ENCODE measurements around the gene NUP205. TPM values are rescaled to one million over a fixed set of nuclear protein-coding genes. Genes with fewer than 3 reads are reported as not detected.
"Not testable (repeated sequence)": the region's sequence is repeated elsewhere in the genome, so short reads cannot be mapped to it uniquely, and the experiment has no call there.

NUP205 gene
- total and polyA plus RNA-seq, 4 donors: 39.7 to 51.5 (median 44.8) TPM

GRCh38 chr7:135600226-135600625 lies 42.5 kb downstream of the NUP205 start:
- H3K27me3 ChIP-seq (ENCODE audit: control insufficient read depth, insufficient read depth, low read length): no peaks in the 10 kb centered on the region
- H3K4me1 ChIP-seq (ENCODE audit: control insufficient read depth, insufficient read depth, low read length): no peaks in the 10 kb centered on the region
- H3K9me3 ChIP-seq (ENCODE audit: control insufficient read depth, insufficient read depth, low read length): no peaks in the 10 kb centered on the region
- no peak overlapping the region for H3K27ac ChIP-seq (ENCODE audit: low read depth, low read length)
- H3K4me3 ChIP-seq (ENCODE audit: low read depth, low read length): no peak overlapping the region
- 96% methylated on average over 2 of the region's 2 CpGs for WGBS (ENCODE audit: insufficient coverage)
- no peak for DNase-seq (ENCODE audit: low read depth in 4 of 6, low spot score in 6 of 6)
- peaks cover 12% of the 10 kb centered on the region for H3K36me3 ChIP-seq (ENCODE audit: control insufficient read depth, insufficient read depth, low read length)

DNA sequence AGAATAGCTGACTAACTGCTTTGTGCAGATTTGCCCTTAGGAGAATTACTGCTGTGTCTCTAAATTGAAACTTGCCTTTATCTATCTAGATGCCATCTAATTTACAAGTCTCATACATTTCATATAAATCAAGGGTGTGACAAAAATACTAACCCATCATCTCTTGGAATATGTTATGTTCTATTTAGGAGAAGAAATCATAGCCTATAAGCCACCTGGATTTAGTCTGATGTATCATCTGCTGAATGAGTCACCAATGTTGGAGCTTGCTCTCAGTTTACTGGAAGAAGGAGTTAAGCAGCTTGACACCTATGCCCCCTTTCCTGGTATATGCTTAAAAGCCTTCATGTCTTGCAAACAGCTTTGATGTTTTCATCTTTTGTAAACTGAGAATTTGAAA lies 43.5 kb downstream of the NUP205 start:
- Histone ChIP-seq H3K27me3 (ENCODE audit: control insufficient read depth, insufficient read depth, low read length) (no peaks in the 10 kb centered on the region), H3K27ac (ENCODE audit: low read depth, low read length) (no peak overlapping the region), H3K4me3 (ENCODE audit: low read depth, low read length) (no peak overlapping the region), H3K36me3 (ENCODE audit: control insufficient read depth, insufficient read depth, low read length) (peaks cover 11% of the 10 kb centered on the region), H3K9me3 (ENCODE audit: control insufficient read depth, insufficient read depth, low read length) (no peaks in the 10 kb centered on the region), H3K4me1 (ENCODE audit: control insufficient read depth, insufficient read depth, low read length) (no peaks in the 10 kb centered on the region)
- peak in 1 of 6 donors; percentile 28 for DNase-seq (ENCODE audit: low read depth in 4 of 6, low spot score in 6 of 6)

GRCh38 chr7:135602304-135602703 lies 44.6 kb downstream of the NUP205 start:
- no peaks in the 10 kb centered on the region for H3K27me3 ChIP-seq (ENCODE audit: control insufficient read depth, insufficient read depth, low read length)
- H3K27ac ChIP-seq (ENCODE audit: low read depth, low read length): no peak overlapping the region
- peaks cover 14% of the 10 kb centered on the region for H3K36me3 ChIP-seq (ENCODE audit: control insufficient read depth, insufficient read depth, low read length)
- no peaks in the 10 kb centered on the region for H3K4me1 ChIP-seq (ENCODE audit: control insufficient read depth, insufficient read depth, low read length)
- no peak for DNase-seq (ENCODE audit: low read depth in 4 of 6, low spot score in 6 of 6)
- WGBS (ENCODE audit: insufficient coverage): 86% methylated on average over 1 of the region's 1 CpG
- H3K9me3 ChIP-seq (ENCODE audit: control insufficient read depth, insufficient read depth, low read length): no peaks in the 10 kb centered on the region
- no peak overlapping the region for H3K4me3 ChIP-seq (ENCODE audit: low read depth, low read length)

- Histone ChIP-seq H3K27ac (ENCODE audit: low read depth, low read length) (no peak overlapping the region), H3K27me3 (ENCODE audit: control insufficient read depth, insufficient read depth, low read length) (no peaks in the 10 kb centered on the region), H3K9me3 (ENCODE audit: control insufficient read depth, insufficient read depth, low read length) (no peaks in the 10 kb centered on the region), H3K4me1 (ENCODE audit: control insufficient read depth, insufficient read depth, low read length) (no peaks in the 10 kb centered on the region), H3K4me3 (ENCODE audit: low read depth, low read length) (no peak overlapping the region), H3K36me3 (ENCODE audit: control insufficient read depth, insufficient read depth, low read length) (peaks cover 22% of the 10 kb centered on the region)
- no CpG with 5 or more reads among the region's 1 CpG for WGBS (ENCODE audit: insufficient coverage)
- no peak for DNase-seq (ENCODE audit: low read depth in 4 of 6, low spot score in 6 of 6)
Observed at GRCh38 chr7:135616136-135616535, 58.4 kb downstream of the NUP205 start.

- DNase-seq (ENCODE audit: low read depth in 4 of 6, low spot score in 6 of 6): no peak
- no peak overlapping the region for H3K4me3 ChIP-seq (ENCODE audit: low read depth, low read length)
- no peaks in the 10 kb centered on the region for H3K9me3 ChIP-seq (ENCODE audit: control insufficient read depth, insufficient read depth, low read length)
- 82% methylated on average over 1 of the region's 2 CpGs for WGBS (ENCODE audit: insufficient coverage)
- no peak overlapping the region for H3K27ac ChIP-seq (ENCODE audit: low read depth, low read length)
- no peaks in the 10 kb centered on the region for H3K4me1 ChIP-seq (ENCODE audit: control insufficient read depth, insufficient read depth, low read length)
- no peaks in the 10 kb centered on the region for H3K27me3 ChIP-seq (ENCODE audit: control insufficient read depth, insufficient read depth, low read length)
- H3K36me3 ChIP-seq (ENCODE audit: control insufficient read depth, insufficient read depth, low read length): peaks cover 18% of the 10 kb centered on the region
Observed at GRCh38 chr7:135617781-135618180, 60.1 kb downstream of the NUP205 start.

GRCh38 chr7:135618510-135618909 lies 60.8 kb downstream of the NUP205 start:
- no peaks in the 10 kb centered on the region for H3K4me1 ChIP-seq (ENCODE audit: control insufficient read depth, insufficient read depth, low read length)
- H3K27me3 ChIP-seq (ENCODE audit: control insufficient read depth, insufficient read depth, low read length): no peaks in the 10 kb centered on the region
- H3K27ac ChIP-seq (ENCODE audit: low read depth, low read length): no peak overlapping the region
- no peak overlapping the region for H3K4me3 ChIP-seq (ENCODE audit: low read depth, low read length)
- no peak for DNase-seq (ENCODE audit: low read depth in 4 of 6, low spot score in 6 of 6)
- H3K36me3 ChIP-seq (ENCODE audit: control insufficient read depth, insufficient read depth, low read length): peaks cover 22% of the 10 kb centered on the region
- H3K9me3 ChIP-seq (ENCODE audit: control insufficient read depth, insufficient read depth, low read length): no peaks in the 10 kb centered on the region
- 80% methylated on average over 1 of the region's 7 CpGs for WGBS (ENCODE audit: insufficient coverage)

DNA sequence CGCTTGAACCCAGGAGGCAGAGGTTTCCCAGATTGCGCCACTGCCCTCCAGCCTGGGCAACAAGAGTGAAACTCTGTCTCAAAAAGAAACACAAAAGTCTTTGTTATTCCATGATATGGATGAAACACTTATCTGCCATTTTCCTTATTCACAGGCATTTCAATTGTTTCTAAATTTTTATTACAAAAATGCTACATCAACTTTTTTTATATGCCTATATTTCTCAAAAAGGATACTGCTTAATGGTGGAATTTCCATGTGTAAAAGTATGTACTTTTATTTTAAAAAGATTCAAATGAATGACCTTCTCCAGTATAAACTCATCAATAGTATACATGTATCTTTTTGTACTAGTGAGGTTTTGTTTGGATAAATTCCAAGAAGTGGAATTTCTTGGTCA lies 62.7 kb downstream of the NUP205 start:
- H3K9me3 ChIP-seq (ENCODE audit: control insufficient read depth, insufficient read depth, low read length): no peaks in the 10 kb centered on the region
- H3K4me3 ChIP-seq (ENCODE audit: low read depth, low read length): no peak overlapping the region
- peaks cover 29% of the 10 kb centered on the region for H3K36me3 ChIP-seq (ENCODE audit: control insufficient read depth, insufficient read depth, low read length)
- H3K4me1 ChIP-seq (ENCODE audit: control insufficient read depth, insufficient read depth, low read length): no peaks in the 10 kb centered on the region
- no peaks in the 10 kb centered on the region for H3K27me3 ChIP-seq (ENCODE audit: control insufficient read depth, insufficient read depth, low read length)
- DNase-seq (ENCODE audit: low read depth in 4 of 6, low spot score in 6 of 6): no peak
- no peak overlapping the region for H3K27ac ChIP-seq (ENCODE audit: low read depth, low read length)
- 100% methylated on average over 1 of the region's 2 CpGs for whole genome bisulfite sequencing (ENCODE audit: insufficient coverage)

- Histone ChIP-seq H3K36me3 (ENCODE audit: control insufficient read depth, insufficient read depth, low read length) (peaks cover 29% of the 10 kb centered on the region), H3K9me3 (ENCODE audit: control insufficient read depth, insufficient read depth, low read length) (no peaks in the 10 kb centered on the region), H3K27ac (ENCODE audit: low read depth, low read length) (no peak overlapping the region), H3K27me3 (ENCODE audit: control insufficient read depth, insufficient read depth, low read length) (no peaks in the 10 kb centered on the region), H3K4me3 (ENCODE audit: low read depth, low read length) (no peak overlapping the region), H3K4me1 (ENCODE audit: control insufficient read depth, insufficient read depth, low read length) (no peaks in the 10 kb centered on the region)
- peak; percentile 40 to 92 (median 64) for DNase-seq (ENCODE audit: low read depth in 4 of 6, low spot score in 6 of 6)
- WGBS (ENCODE audit: insufficient coverage): no CpG with 5 or more reads among the region's 1 CpG
Observed at GRCh38 chr7:135620980-135621850, 63.5 kb downstream of the NUP205 start.

DNA sequence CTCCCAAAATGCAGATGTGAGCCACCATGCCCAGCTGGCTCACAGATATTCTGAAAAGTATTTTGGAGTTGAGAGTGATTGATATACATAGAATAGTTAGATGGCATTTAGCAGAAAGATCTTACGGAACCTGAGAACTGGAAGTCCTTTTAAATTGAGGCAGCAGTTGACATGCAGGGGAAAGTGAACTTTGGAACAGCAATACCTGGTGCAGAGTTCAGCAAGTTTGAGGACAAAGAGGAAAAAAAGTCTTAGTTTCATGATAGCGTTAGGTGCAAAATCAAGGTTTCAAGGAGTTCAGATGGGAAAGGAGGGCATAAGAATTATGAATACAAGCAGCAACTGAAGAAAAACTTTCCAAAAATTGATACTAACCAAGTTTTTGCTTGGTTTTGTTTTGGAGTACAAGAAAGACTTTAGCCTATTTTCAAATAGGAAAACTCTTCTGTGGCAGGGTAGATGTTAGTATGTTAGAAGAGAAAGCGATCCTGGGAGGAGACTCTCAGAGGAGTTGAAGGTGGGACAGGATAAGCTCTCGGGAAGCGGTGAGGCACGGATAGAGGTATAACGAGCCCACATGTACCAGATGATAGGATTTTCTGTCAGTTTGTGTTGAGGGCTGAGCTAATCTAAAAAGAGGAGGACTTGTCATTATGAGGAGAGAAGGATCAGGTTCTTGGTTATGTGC lies 76.6 kb downstream of the NUP205 start:
- Histone ChIP-seq H3K27ac (ENCODE audit: low read depth, low read length) (no peak overlapping the region), H3K27me3 (ENCODE audit: control insufficient read depth, insufficient read depth, low read length) (no peaks in the 10 kb centered on the region), H3K9me3 (ENCODE audit: control insufficient read depth, insufficient read depth, low read length) (no peaks in the 10 kb centered on the region), H3K4me3 (ENCODE audit: low read depth, low read length) (no peak overlapping the region), H3K4me1 (ENCODE audit: control insufficient read depth, insufficient read depth, low read length) (no peaks in the 10 kb centered on the region), H3K36me3 (ENCODE audit: control insufficient read depth, insufficient read depth, low read length) (peaks cover 26% of the 10 kb centered on the region)
- WGBS (ENCODE audit: insufficient coverage): 96% methylated on average over 6 of the region's 7 CpGs
- DNase-seq (ENCODE audit: low read depth in 4 of 6, low spot score in 6 of 6): no peak

- not testable (repeated sequence) for H3K27ac ChIP-seq (ENCODE audit: low read depth, low read length); DNase-seq (ENCODE audit: low read depth in 4 of 6, low spot score in 6 of 6); H3K4me1 ChIP-seq (ENCODE audit: control insufficient read depth, insufficient read depth, low read length); H3K27me3 ChIP-seq (ENCODE audit: control insufficient read depth, insufficient read depth, low read length); H3K4me3 ChIP-seq (ENCODE audit: low read depth, low read length); H3K9me3 ChIP-seq (ENCODE audit: control insufficient read depth, insufficient read depth, low read length)
- H3K36me3 ChIP-seq (ENCODE audit: control insufficient read depth, insufficient read depth, low read length): peaks cover 26% of the 10 kb centered on the region
Observed at GRCh38 chr7:135639690-135640089, 82.0 kb downstream of the NUP205 start.
